Endothelial cell of umbilical vein (primary cell): ENCODE results near the gene CLEC16A.

Experiments used
- EZH2 ChIP-seq: IDR thresholded peaks from 2 replicates; pipeline ENCODE4 v1.6.1; 2012; ENCODE audit warnings: borderline replicate concordance, low read depth, mild to moderate bottlenecking, moderate library complexity, low read length, inconsistent platforms; ENCODE audit not compliant: severe bottlenecking
- FOS ChIP-seq: IDR thresholded peaks from 2 replicates; pipeline ENCODE4 v1.6.1; 2011; ENCODE audit warnings: mild to moderate bottlenecking, low read length, moderate library complexity, borderline replicate concordance; ENCODE audit not compliant: insufficient read depth
- JUN ChIP-seq: IDR thresholded peaks from 2 replicates; pipeline ENCODE4 v1.6.1; 2011; ENCODE audit warnings: borderline replicate concordance, low read depth; ENCODE audit not compliant: insufficient read length, insufficient read depth
- MYC ChIP-seq: IDR thresholded peaks from one replicate; pipeline ENCODE4 v1.6.1; 2011; ENCODE audit warnings: mild to moderate bottlenecking, low read depth, low read length
- POLR2A ChIP-seq: IDR thresholded peaks from 2 replicates; pipeline ENCODE4 v1.6.1; 2012; ENCODE audit warnings: low read depth, mild to moderate bottlenecking, control low read depth, low read length
- POLR2AphosphoS5 ChIP-seq: IDR thresholded peaks from 2 replicates; pipeline ENCODE4 v1.6.1; 2012; ENCODE audit warnings: low read depth, mild to moderate bottlenecking, control low read depth, low read length, moderate library complexity; ENCODE audit not compliant: insufficient read depth
- TF ChIP-seq, protein P1 (sequence below), 2 donors: IDR thresholded peaks; 1 replicate in 1 of 2; 2 replicates in 1 of 2; pipeline ENCODE4 v1.5.1; 2011; ENCODE audit warnings: low read length in 2 of 2, mild to moderate bottlenecking in 2 of 2, moderate library complexity in 2 of 2, control low read depth in 1 of 2, inconsistent platforms in 1 of 2, low read depth in 1 of 2; ENCODE audit not compliant: insufficient read depth in 1 of 2; ENCODE audit errors: extremely low read depth in 1 of 2
- TF ChIP-seq, protein P2 (sequence below): IDR thresholded peaks from 2 replicates; pipeline ENCODE4 v1.6.1; 2011; ENCODE audit not compliant: insufficient read depth, insufficient read length

DNA sequence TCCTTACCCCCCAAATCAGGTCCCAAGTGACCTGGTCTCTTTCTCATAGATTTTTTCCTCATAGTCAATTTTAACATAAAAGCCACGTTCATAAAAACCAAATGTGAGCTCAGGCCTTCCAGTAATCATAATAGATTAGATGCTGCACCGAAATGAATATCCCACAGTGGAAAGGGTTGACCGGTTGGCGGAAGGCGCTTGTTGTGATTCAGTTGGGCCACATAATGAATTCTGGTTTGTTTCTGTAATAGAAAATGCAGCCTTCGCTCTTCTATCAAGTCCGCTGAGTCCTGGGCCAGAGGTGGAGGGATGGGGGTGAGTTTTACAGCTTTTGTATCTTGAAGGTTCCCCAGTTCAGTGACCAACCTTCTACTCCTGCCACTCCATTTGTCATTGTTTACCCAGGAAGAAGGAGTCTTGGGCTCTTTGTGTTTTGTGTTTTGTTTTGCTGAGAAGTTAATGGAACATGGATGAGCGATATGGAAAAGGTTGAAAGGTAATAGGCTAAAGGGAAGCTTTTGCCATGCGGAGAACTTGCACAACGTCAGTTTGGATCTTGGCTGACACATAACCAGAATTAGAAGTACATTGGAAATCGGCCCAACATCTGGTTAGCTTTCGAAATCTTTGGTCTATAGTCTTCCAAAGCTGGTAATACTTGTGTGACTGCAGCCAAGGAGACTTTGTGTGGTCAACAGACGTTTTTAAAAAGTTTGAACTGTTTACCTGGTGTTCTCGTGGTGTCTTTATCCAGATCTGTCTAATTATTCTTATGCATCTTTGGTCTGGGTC lies 89.5 kb downstream of the CLEC16A start:
- TF ChIP-seq POLR2A: no peak
- TF ChIP-seq, protein P1, sequence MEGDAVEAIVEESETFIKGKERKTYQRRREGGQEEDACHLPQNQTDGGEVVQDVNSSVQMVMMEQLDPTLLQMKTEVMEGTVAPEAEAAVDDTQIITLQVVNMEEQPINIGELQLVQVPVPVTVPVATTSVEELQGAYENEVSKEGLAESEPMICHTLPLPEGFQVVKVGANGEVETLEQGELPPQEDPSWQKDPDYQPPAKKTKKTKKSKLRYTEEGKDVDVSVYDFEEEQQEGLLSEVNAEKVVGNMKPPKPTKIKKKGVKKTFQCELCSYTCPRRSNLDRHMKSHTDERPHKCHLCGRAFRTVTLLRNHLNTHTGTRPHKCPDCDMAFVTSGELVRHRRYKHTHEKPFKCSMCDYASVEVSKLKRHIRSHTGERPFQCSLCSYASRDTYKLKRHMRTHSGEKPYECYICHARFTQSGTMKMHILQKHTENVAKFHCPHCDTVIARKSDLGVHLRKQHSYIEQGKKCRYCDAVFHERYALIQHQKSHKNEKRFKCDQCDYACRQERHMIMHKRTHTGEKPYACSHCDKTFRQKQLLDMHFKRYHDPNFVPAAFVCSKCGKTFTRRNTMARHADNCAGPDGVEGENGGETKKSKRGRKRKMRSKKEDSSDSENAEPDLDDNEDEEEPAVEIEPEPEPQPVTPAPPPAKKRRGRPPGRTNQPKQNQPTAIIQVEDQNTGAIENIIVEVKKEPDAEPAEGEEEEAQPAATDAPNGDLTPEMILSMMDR (IDR thresholded peaks at IDR 0.05; ENCODE audit: extremely low read depth in 1 of 2, insufficient read depth in 1 of 2, low read depth in 1 of 2, low read length in 2 of 2): no peak
- TF ChIP-seq, protein P2, sequence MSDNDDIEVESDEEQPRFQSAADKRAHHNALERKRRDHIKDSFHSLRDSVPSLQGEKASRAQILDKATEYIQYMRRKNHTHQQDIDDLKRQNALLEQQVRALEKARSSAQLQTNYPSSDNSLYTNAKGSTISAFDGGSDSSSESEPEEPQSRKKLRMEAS: no peak
- TF ChIP-seq POLR2AphosphoS5: no peak
- no peak for TF ChIP-seq EZH2
- no peak for TF ChIP-seq JUN
- no peak for TF ChIP-seq FOS
- no peak for TF ChIP-seq MYC
